ENCODE results near the gene PARD3B. TPM values are rescaled to one million over a fixed set of nuclear protein-coding genes. Genes with fewer than 3 reads are reported as not detected.
A peak's percentile ranks its signal among the peaks of the same experiment; 100 is the strongest.

The PARD3B gene
- polyA plus RNA-seq, 3 donors: 33.1 to 35.6 (median 33.6) TPM

- no peak for DNase-seq (ENCODE audit: extremely low read depth in 1 of 11, low read depth in 9 of 11, low spot score in 4 of 11)
Observed at GRCh38 chr2:204892506-204893255, 347.4 kb downstream of the PARD3B start.

GRCh38 chr2:204896146-204896545 is 350.9 kb downstream of the PARD3B start:
- DNase-seq (ENCODE audit: extremely low read depth in 1 of 11, low read depth in 9 of 11, low spot score in 4 of 11): no peak

GRCh38 chr2:204897561-204897960 is 352.3 kb downstream of the PARD3B start:
- no peak for DNase-seq (ENCODE audit: extremely low read depth in 1 of 11, low read depth in 9 of 11, low spot score in 4 of 11)

- no peak for DNase-seq (ENCODE audit: extremely low read depth in 1 of 11, low read depth in 9 of 11, low spot score in 4 of 11)
Observed at GRCh38 chr2:204898928-204899640, 353.8 kb downstream of the PARD3B start.

GRCh38 chr2:204899983-204900382 is 354.7 kb downstream of the PARD3B start:
- no peak for DNase-seq (ENCODE audit: extremely low read depth in 1 of 11, low read depth in 9 of 11, low spot score in 4 of 11)

GRCh38 chr2:204900487-204900886 is 355.2 kb downstream of the PARD3B start:
- peak in 2 of 11 donors; percentile 4 for DNase-seq (ENCODE audit: extremely low read depth in 1 of 11, low read depth in 9 of 11, low spot score in 4 of 11)

GRCh38 chr2:204900910-204901309 is 355.6 kb downstream of the PARD3B start:
- no peak for DNase-seq (ENCODE audit: extremely low read depth in 1 of 11, low read depth in 9 of 11, low spot score in 4 of 11)

GRCh38 chr2:204901591-204901990 is 356.3 kb downstream of the PARD3B start:
- DNase-seq (ENCODE audit: extremely low read depth in 1 of 11, low read depth in 9 of 11, low spot score in 4 of 11): no peak

GRCh38 chr2:204909791-204910190 is 364.5 kb downstream of the PARD3B start:
- no peak for DNase-seq (ENCODE audit: extremely low read depth in 1 of 11, low read depth in 9 of 11, low spot score in 4 of 11)

- DNase-seq (ENCODE audit: extremely low read depth in 1 of 11, low read depth in 9 of 11, low spot score in 4 of 11): no peak
Observed at GRCh38 chr2:204913312-204913711, 368.0 kb downstream of the PARD3B start.

GRCh38 chr2:204913854-204914464 is 368.7 kb downstream of the PARD3B start:
- no peak for DNase-seq (ENCODE audit: extremely low read depth in 1 of 11, low read depth in 9 of 11, low spot score in 4 of 11)

GRCh38 chr2:204914708-204915107 is 369.4 kb downstream of the PARD3B start:
- DNase-seq (ENCODE audit: extremely low read depth in 1 of 11, low read depth in 9 of 11, low spot score in 4 of 11): no peak

GRCh38 chr2:204917089-204917701 is 371.9 kb downstream of the PARD3B start:
- no peak for DNase-seq (ENCODE audit: extremely low read depth in 1 of 11, low read depth in 9 of 11, low spot score in 4 of 11)

GRCh38 chr2:204920776-204921175 is 375.5 kb downstream of the PARD3B start:
- no peak for DNase-seq (ENCODE audit: extremely low read depth in 1 of 11, low read depth in 9 of 11, low spot score in 4 of 11)

- DNase-seq (ENCODE audit: extremely low read depth in 1 of 11, low read depth in 9 of 11, low spot score in 4 of 11): no peak
Observed at GRCh38 chr2:204923957-204924356, 378.7 kb downstream of the PARD3B start.

GRCh38 chr2:204931562-204931961 is 386.3 kb downstream of the PARD3B start:
- no peak for DNase-seq (ENCODE audit: extremely low read depth in 1 of 11, low read depth in 9 of 11, low spot score in 4 of 11)

- DNase-seq (ENCODE audit: extremely low read depth in 1 of 11, low read depth in 9 of 11, low spot score in 4 of 11): no peak
Observed at GRCh38 chr2:204933735-204934374, 388.6 kb downstream of the PARD3B start.

GRCh38 chr2:204944927-204945326 is 399.7 kb downstream of the PARD3B start:
- no peak for DNase-seq (ENCODE audit: extremely low read depth in 1 of 11, low read depth in 9 of 11, low spot score in 4 of 11)

- no peak for DNase-seq (ENCODE audit: extremely low read depth in 1 of 11, low read depth in 9 of 11, low spot score in 4 of 11)
Observed at GRCh38 chr2:204945376-204945775, 400.1 kb downstream of the PARD3B start.

Data from renal cortex interstitium (tissue), 11 donors.